Effector memory CD8-positive, alpha-beta T cell (primary cell): ENCODE results near the gene COL12A1.

ENCODE experiments used
- ATAC-seq: fragments of 150-1000 bp; cut with Tn5 transposase; replicated peaks from 2 replicates; pipeline ENCODE4 v1.10.0; 2021; ENCODE audit warnings: mild to moderate bottlenecking, moderate library complexity
- DNase-seq, 3 experiments: peaks; one replicate each; pipeline ENCODE4 v3.0.0; 2021
- H3K27ac Mint-ChIP-seq, 2 donors: one replicate each; pipeline ENCODE4 v1.8.0; 2022; ENCODE audit warnings: mild to moderate bottlenecking in 2 of 2, mixed read lengths in 2 of 2, moderate library complexity in 2 of 2
- H3K27me3 Mint-ChIP-seq, 2 donors: one replicate each; pipeline ENCODE4 v1.8.0; 2022; ENCODE audit warnings: mixed read lengths in 2 of 2
- H3K36me3 Mint-ChIP-seq: one replicate; pipeline ENCODE4 v1.8.0; 2022; ENCODE audit warnings: mild to moderate bottlenecking, moderate library complexity, mixed read lengths; ENCODE audit not compliant: insufficient read depth
- H3K4me1 Mint-ChIP-seq, 2 donors: one replicate each; pipeline ENCODE4 v1.8.0; 2022; ENCODE audit warnings: low read depth in 2 of 2, mixed read lengths in 2 of 2
- H3K4me3 Mint-ChIP-seq, 2 donors: one replicate each; pipeline ENCODE4 v1.8.0; 2022; ENCODE audit warnings: mild to moderate bottlenecking in 2 of 2, mixed read lengths in 2 of 2, moderate library complexity in 2 of 2
- H3K9me3 Mint-ChIP-seq, 2 donors: one replicate each; pipeline ENCODE4 v1.8.0; 2022; ENCODE audit warnings: mixed read lengths in 2 of 2

The COL12A1 gene

DNA sequence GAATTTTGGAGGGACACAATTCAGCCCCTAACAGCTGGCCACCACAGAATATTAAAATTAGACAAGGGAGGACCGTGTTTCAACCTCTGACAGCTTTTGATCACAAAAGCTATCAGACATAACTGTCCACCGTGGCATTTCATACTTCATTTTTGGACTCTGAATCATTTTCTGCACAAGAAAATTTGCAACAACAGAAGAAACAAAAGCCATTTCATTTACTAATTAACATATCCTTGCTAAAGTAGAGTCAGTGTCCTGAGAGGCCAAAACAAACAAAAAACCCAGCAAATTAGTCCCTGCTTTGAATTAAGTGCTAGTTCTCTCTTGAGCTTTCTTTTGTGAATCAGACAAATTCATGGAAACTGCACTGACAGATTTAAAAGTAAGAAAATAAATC lies 17.6 kb upstream of the COL12A1 start:
- no peaks in the 10 kb centered on the region for H3K4me1 Mint-ChIP-seq
- H3K36me3 Mint-ChIP-seq: no peaks in the 10 kb centered on the region
- no peaks in the 10 kb centered on the region for H3K9me3 Mint-ChIP-seq
- DNase-seq: no peak
- peaks cover 27 to 47% of the 10 kb centered on the region in 2 donors for H3K27me3 Mint-ChIP-seq
- no peak for ATAC-seq
- H3K27ac Mint-ChIP-seq: no peak overlapping the region
- no peak overlapping the region for H3K4me3 Mint-ChIP-seq

GRCh38 chr6:75222261-75222660 lies 16.4 kb upstream of the COL12A1 start:
- no peak overlapping the region for H3K27ac Mint-ChIP-seq
- ATAC-seq (no peak), DNase-seq (no peak)
- H3K9me3 Mint-ChIP-seq: no peaks in the 10 kb centered on the region
- H3K36me3 Mint-ChIP-seq: no peaks in the 10 kb centered on the region
- no peaks in the 10 kb centered on the region for H3K4me1 Mint-ChIP-seq
- H3K27me3 Mint-ChIP-seq: peaks cover 35 to 58% of the 10 kb centered on the region in 2 donors
- no peak overlapping the region for H3K4me3 Mint-ChIP-seq

DNA sequence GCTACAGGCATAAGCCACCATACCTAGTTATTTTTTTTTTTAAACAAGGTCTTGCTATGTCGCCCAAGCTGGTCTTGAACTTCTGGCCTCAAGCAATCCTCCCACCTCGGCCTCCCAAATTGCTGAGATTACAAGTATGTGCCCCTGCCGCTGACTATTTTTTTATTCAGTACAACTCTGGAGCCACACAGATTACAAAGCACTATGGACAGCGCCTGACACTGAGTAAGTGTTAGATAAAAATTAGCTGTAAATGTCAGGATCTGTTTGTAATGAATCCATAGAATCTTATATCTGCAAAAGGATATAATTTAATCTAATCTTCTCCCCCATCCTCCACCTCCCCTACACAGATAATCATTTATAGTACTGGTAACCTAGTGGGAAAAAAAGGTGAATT lies 15.3 kb upstream of the COL12A1 start:
- peaks cover 44 to 69% of the 10 kb centered on the region in 2 donors for H3K27me3 Mint-ChIP-seq
- H3K27ac Mint-ChIP-seq: no peak overlapping the region
- no peaks in the 10 kb centered on the region for H3K4me1 Mint-ChIP-seq
- no peaks in the 10 kb centered on the region for H3K9me3 Mint-ChIP-seq
- no peak for DNase-seq
- H3K36me3 Mint-ChIP-seq: no peaks in the 10 kb centered on the region
- no peak overlapping the region for H3K4me3 Mint-ChIP-seq
- ATAC-seq: no peak

DNA sequence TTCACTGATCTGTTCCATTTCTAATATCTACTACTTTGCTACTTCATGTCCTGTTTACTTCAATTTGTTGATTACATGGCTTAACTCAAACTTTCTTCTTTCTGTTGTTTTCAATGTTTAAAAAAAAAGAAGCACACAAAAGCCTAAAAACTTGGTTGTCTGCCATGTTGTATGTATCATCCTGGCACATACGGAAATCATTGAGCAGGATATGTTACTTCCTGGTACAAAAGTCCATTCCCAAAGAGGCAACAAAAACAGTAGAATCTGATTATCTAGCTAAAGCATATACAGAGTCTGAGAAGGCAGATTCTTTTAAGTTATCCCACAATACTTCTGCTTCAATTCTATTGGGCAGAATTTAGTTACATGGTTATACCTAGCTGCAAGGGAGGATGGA lies 14.5 kb upstream of the COL12A1 start:
- ATAC-seq (no peak), DNase-seq (no peak)
- Mint-ChIP-seq H3K36me3 (no peaks in the 10 kb centered on the region), H3K27ac (no peak overlapping the region), H3K4me3 (no peak overlapping the region), H3K9me3 (no peaks in the 10 kb centered on the region), H3K4me1 (no peaks in the 10 kb centered on the region), H3K27me3 (peaks cover 52 to 77% of the 10 kb centered on the region in 2 donors)

- no peak for ATAC-seq
- Mint-ChIP-seq H3K4me1 (no peaks in the 10 kb centered on the region), H3K4me3 (no peak overlapping the region), H3K36me3 (no peaks in the 10 kb centered on the region), H3K27ac (no peak overlapping the region), H3K27me3 (peaks cover 42 to 73% of the 10 kb centered on the region in 2 donors), H3K9me3 (no peaks in the 10 kb centered on the region)
- no peak for DNase-seq
Measured at GRCh38 chr6:75219263-75219662, 13.4 kb upstream of the COL12A1 start.

DNA sequence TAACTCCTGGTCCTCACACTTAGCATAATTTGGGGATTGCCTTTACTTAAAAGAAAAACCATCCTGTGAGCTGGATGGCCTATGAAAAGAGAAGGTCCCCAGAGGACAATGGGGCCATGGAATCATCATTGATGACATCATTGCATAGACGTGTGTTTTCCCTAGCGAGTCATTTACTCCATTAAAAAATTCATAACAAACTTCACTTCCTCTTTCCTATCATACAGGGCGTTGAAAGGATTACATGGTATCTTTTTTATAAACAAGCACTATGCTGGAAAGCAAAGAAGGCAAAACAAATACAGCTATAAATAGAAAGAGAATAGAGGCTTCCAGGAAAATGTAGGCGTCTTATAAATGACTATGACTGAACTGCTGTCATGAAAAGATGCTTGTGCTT lies 11.3 kb upstream of the COL12A1 start:
- H3K36me3 Mint-ChIP-seq: no peaks in the 10 kb centered on the region
- H3K27me3 Mint-ChIP-seq: peaks cover 40 to 64% of the 10 kb centered on the region in 2 donors
- H3K4me1 Mint-ChIP-seq: no peaks in the 10 kb centered on the region
- H3K27ac Mint-ChIP-seq: no peak overlapping the region
- DNase-seq (no peak), ATAC-seq (no peak)
- no peak overlapping the region for H3K4me3 Mint-ChIP-seq
- H3K9me3 Mint-ChIP-seq: no peaks in the 10 kb centered on the region

DNA sequence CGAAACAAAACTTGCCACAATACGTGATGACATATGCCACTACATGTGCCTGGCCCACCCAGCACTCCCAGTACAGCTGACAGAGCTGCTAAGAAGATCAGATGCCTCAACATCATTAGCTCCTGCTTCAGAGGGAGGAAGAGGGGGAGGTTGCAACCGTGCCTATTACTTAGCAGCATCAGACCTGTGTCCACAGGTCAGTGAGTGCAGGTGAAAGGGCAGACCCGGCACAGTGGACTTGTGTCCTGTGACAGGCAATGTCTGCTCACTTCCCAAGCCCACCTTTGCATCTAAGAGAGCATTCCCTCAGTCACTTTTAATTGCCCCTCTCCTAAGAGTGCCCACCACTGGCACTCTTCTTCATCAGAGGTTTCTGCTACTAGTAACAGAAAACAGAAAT lies 9.4 kb upstream of the COL12A1 start:
- DNase-seq: no peak
- Mint-ChIP-seq H3K4me3 (no peak overlapping the region), H3K27me3 (peaks cover 53 to 78% of the 10 kb centered on the region in 2 donors), H3K36me3 (no peaks in the 10 kb centered on the region), H3K4me1 (peaks cover 2 to 5% of the 10 kb centered on the region in 2 donors), H3K9me3 (no peaks in the 10 kb centered on the region), H3K27ac (no peak overlapping the region)
- ATAC-seq: no peak

GRCh38 chr6:75213732-75214131 lies 7.9 kb upstream of the COL12A1 start:
- DNase-seq (no peak), ATAC-seq (no peak)
- no peak overlapping the region for H3K27ac Mint-ChIP-seq
- no peak overlapping the region for H3K4me3 Mint-ChIP-seq
- H3K4me1 Mint-ChIP-seq: peaks cover 6 to 9% of the 10 kb centered on the region in 2 donors
- H3K27me3 Mint-ChIP-seq: peaks cover 54 to 77% of the 10 kb centered on the region in 2 donors
- peaks cover 2% of the 10 kb centered on the region for H3K36me3 Mint-ChIP-seq
- no peaks in the 10 kb centered on the region for H3K9me3 Mint-ChIP-seq

DNA sequence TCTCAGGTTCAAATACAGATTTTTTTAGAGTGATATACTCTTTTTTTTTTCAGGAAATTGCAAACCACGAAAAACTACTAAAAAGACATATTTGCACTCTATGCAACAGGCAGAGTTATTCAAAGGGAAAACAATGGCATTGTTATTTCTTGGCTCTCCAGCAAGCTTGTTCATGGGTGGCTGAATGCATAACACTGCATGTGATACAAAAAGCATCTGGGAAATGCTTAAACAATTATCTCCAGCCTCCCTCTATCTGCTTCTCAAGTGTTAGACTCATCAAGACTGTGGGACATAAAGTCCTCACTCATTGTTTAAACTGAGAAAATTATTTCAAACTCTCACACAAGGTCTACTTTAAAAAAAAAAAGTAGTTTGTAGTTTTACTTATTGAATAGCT lies 7.3 kb upstream of the COL12A1 start:
- Mint-ChIP-seq H3K9me3 (no peaks in the 10 kb centered on the region), H3K4me3 (no peak overlapping the region), H3K4me1 (peaks cover 13 to 16% of the 10 kb centered on the region in 2 donors), H3K27ac (no peak overlapping the region), H3K36me3 (peaks cover 8% of the 10 kb centered on the region), H3K27me3 (peaks cover 60 to 78% of the 10 kb centered on the region in 2 donors)
- DNase-seq (no peak), ATAC-seq (no peak)

- H3K27me3 Mint-ChIP-seq: peaks cover 60 to 79% of the 10 kb centered on the region in 2 donors
- DNase-seq: no peak
- no peaks in the 10 kb centered on the region for H3K9me3 Mint-ChIP-seq
- H3K36me3 Mint-ChIP-seq: peaks cover 16% of the 10 kb centered on the region
- no peak overlapping the region for H3K27ac Mint-ChIP-seq
- H3K4me3 Mint-ChIP-seq: no peak overlapping the region
- peaks cover 22 to 25% of the 10 kb centered on the region in 2 donors for H3K4me1 Mint-ChIP-seq
- no peak for ATAC-seq
Measured at GRCh38 chr6:75211920-75212590, 6.2 kb upstream of the COL12A1 start.

GRCh38 chr6:75210885-75211739 lies 5.3 kb upstream of the COL12A1 start:
- Mint-ChIP-seq H3K27ac (no peak overlapping the region), H3K4me1 (peaks cover 29 to 34% of the 10 kb centered on the region in 2 donors), H3K36me3 (peaks cover 16% of the 10 kb centered on the region), H3K4me3 (no peak overlapping the region), H3K9me3 (no peaks in the 10 kb centered on the region), H3K27me3 (peaks cover 63 to 79% of the 10 kb centered on the region in 2 donors)
- ATAC-seq (peak; percentile 25), DNase-seq (peak; percentile 55 to 66 (median 58))

- H3K27ac Mint-ChIP-seq: peak overlapping the region; percentile 13 to 18
Measured at GRCh38 chr6:75209184-75209723, 3.4 kb upstream of the COL12A1 start.

DNA sequence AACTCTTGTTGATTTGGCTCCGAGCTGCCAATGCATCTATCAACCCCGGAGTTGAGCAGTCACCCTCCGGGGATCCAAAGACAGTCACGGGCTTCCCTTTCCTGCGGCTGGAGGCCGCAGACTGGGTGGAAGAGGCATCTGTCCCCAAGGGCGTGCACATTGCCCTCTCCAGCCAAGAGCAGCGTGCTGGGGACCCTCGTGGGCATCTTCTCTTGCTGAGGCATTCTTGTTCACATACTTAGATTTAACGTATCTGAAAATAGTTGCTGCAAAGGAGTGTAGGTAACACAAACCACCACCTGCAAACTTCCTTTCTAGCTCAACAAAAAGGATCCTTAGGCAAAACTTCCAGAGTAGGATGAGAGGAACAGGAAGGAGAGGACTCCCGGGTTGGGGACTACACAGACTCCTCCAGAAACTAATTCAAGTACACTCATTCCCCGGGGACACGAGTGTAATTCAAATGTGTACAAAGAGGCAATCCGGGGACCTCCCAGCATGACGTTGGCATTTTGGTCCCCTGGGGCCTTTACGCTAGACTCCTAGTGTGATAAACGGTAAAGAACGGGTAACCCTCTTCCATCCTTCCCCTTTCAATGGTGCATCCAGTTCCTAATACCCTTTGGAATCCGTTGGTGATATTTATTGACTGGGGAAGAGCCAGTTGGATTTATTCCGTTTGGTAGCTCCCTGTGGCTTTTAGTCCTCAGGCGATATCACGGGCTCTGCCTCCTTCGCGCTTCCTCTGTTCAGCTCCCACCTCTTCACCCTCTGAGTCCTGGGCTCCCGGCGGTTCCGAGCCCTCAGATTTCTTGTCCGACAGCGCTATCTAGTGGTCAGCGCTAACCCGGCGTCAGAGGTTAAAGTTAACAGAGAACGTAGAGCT lies 2.7 kb upstream of the COL12A1 start:
- Mint-ChIP-seq H3K36me3 (peaks cover 16% of the 10 kb centered on the region), H3K4me1 (peaks cover 49 to 55% of the 10 kb centered on the region in 2 donors), H3K27ac (peak overlapping the region; percentile 49 to 63), H3K9me3 (no peaks in the 10 kb centered on the region), H3K27me3 (peaks cover 81 to 90% of the 10 kb centered on the region in 2 donors), H3K4me3 (peak overlapping the region; percentile 69 to 76)
- ATAC-seq (peak; percentile 85), DNase-seq (peak; percentile 77 to 82 (median 78))

More at GRCh38 chr6:75209184-75209723, 3.4 kb upstream of the COL12A1 start:
- Mint-ChIP-seq H3K36me3 (peaks cover 16% of the 10 kb centered on the region), H3K27me3 (peaks cover 74 to 83% of the 10 kb centered on the region in 2 donors), H3K4me3 (peak overlapping the region; percentile 69 to 76), H3K9me3 (no peaks in the 10 kb centered on the region), H3K4me1 (peaks cover 46 to 52% of the 10 kb centered on the region in 2 donors)
- DNase-seq (no peak), ATAC-seq (no peak)
